GM11168 (cell line): ENCODE results near the gene TRIM46.

Experiments
- in situ Hi-C: fragments of 300-500 bp; cut with MboI; formaldehyde crosslinking; loops from one replicate; pipeline ENCODE4 v1.12.0; 2022; ENCODE audit warnings: low sequenced_read_pairs; ENCODE audit not compliant: unreplicated experiment

TRIM46 gene

DNA sequence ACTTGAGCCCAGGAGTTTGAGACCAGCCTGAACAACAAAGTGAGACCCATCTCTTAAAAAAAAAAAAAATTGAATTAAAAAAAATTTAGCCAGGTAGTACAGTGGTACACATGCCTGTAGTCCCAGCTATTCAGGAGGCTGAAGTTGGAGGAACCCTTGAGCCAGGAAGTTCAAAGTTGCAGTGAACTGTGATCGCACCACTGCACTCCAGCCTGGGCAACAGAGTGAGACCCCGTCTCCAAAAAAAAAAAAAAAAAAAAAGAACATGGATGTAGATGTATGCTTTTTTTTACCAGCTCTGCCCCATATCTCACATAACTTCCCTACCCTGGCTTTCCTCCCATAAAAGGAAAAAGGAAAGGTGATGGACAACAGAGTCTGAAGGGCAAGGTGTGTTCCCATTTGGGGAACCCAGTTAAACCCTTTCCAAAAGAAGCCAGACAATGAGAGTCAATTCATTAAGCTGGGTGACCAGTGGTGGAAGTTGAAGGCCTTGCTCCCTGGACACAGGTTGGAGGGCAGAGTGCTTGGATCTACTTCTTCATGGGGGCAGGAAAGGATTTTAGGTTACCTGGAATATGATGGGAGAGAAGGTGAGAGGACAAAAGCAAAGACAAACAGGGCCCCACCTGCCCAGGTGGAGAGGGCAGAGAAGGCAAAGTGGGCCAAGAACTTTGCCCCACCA is 3.4 kb upstream of the TRIM46 start:
- in situ Hi-C loops, result no loop called here

DNA sequence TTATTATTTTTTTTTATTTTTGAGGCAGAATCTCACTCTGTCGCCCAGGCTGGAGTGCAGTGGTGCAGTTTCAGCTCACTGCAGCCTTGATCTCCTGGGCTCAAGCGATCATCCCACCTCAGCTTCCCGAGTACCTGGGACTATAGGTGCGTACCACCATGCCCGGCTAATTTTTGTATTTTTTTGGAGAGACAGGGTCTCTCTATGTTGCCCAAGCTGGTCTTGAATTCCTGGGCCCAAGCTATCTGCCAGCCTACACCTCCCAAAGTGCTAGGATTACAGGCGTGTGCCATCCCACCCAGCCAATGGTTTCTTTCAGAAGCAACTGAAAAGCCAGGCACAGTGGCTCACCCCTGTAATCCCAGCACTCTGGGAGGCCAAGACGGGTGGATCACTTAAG is 2.8 kb upstream of the TRIM46 start:
- in situ Hi-C loops, result no loop called here

DNA sequence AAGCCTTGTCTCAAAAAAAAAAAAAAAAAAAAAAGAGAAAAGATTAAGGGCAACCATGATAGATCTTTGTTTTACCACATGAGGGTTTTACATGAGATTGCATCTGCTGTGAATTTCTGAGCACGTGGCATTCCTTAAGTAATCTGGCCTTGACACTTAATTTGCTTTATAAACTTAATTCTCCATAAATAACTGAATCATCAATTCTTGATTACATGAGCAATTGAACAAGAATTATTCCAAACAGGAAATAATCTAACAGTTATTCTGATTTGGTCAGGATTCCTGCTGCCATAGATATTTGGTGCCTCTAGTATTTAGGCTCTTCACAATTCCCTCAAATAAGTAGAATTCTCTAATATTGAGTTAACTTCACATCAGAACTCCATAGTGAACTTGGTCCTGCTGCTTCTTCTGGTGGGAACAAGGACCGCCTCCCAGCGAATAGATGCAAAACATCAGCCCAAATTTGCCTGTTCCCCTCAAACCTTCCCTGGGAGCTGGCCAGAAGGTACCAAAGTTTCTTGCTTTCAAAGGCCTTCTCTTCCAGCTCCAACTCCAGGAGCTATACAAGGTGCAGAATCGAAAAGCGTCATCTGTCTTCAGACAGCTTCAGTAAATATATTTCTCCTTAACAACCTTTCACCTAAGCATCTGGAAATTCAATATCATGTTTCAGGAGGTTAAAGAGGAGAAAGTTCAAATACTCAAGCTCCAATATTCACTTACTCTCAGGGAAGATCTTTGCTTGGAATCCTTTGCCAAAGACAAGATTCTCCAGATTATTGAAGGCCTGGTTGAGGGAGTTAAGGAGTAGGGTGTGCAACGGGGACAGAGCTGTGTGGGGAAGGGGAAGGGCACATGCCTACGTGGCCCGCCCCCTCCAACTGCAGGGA is 1.6 kb upstream of the TRIM46 start:
- in situ Hi-C loops, result no loop called here

DNA sequence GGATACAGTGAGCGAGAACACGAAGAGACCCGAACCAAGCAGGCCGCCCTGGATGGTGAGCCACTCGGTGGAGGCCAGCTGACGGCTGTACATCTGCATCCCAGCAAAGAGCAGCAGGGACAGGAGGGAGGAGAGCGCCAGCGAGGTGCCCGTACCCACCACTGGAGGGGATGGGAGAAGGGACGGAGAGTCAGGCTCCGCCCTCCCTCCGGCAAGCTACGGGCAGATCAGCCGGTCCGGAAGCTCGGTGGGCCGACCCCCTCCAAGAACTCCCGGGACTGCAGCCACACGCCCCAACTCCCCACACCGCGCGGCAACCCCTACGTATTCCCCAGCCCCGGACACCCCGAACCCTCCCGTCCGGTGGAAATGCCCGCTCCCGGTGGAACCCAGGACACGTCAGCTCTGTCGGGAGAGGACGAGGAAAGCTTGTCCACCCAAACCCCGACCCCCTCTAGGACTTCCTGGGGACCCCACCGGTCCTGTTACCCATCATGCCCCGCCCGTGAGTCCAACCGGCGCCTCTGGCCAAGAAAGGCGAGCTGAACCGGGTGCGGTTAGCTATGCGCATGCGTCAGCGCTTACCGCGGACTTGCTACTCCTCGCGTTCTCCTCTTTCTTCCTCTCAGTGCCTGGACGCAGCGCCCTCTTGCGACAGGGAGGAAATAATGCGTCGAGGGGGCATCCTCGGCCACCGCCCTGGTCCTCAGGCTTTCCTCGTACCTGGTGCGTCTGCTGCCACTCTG is 744 bp upstream of the TRIM46 start, which contains the start of gene KRTCAP2:
TSS of gene KRTCAP2 (minus strand) at position 573 of the 746 bp plus-strand sequence. CDS start at position 493, 80 bp downstream.
- in situ Hi-C loops, result no loop called here

DNA sequence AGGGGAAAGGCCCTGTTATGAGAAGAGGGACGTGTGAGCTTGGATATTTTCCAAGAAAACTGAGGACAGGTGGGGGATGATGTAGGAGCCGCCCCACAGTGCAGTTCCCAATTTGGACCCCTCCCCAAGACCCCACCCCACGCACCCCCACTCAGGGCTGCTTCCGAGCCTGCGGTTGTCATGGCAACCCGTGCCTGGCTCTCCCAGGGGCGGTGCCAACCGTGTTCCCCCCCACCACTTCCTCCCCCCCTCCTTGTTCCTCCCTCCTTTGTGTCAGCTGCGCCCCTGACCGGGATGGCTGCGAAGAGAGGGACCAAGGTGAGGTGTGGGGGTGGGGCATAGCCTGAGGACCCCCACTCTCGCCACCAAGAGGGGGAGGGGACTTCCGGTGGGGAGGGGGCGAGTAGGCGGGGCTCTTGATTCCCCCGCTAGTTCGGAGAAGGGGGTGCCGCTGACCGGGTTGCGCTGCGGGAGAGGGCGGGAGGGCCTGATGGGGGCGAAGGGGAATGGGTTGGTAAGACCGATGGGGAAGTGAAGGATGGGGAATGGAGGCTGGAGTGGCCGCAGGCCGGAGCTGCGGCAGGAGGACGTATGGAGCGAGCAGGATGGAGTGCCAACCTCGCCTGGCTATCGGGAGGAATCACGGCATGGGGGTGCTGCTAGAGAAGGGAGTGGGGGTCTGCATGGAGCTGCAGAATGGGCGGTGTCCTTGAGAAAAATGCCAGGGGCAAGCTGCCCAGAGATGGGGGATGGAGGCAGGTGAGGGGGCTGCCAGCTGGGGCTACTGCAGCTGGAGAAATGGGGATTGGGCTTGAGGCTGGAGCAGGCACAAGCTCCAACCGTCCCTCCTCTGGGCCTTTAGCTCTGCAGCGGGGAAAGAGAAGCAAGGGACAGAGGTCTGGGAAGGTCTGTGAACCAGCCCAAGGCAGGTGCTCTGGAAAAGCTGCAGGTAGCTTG is 953 bp downstream of the TRIM46 start:
- in situ Hi-C loops, result no loop called here

DNA sequence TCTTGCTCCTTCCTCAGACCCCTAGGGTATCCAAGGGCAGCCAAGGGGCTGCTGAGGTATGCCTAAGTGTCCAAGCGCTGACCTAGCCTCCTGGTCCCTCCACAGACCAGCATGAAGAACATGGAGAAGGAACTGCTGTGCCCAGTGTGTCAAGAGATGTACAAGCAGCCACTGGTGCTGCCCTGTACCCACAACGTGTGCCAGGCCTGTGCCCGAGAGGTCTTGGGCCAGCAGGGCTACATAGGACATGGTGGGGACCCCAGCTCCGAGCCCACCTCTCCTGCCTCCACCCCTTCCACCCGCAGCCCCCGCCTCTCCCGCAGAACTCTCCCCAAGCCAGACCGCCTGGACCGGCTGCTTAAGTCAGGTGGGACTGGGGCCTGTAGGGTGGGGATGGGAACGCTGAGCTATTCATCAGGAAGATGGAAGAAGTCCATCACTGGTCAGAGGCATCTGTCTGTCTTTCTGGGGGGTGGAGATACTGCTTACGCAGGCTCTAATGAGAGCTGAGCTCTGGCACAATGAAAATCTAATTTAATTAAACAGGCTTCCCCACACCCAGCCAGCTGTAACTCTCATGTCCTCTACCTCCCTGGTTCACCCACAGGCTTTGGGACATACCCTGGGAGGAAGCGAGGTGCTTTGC is 1.8 kb downstream of the TRIM46 start:
- in situ Hi-C loops, result no loop called here

DNA sequence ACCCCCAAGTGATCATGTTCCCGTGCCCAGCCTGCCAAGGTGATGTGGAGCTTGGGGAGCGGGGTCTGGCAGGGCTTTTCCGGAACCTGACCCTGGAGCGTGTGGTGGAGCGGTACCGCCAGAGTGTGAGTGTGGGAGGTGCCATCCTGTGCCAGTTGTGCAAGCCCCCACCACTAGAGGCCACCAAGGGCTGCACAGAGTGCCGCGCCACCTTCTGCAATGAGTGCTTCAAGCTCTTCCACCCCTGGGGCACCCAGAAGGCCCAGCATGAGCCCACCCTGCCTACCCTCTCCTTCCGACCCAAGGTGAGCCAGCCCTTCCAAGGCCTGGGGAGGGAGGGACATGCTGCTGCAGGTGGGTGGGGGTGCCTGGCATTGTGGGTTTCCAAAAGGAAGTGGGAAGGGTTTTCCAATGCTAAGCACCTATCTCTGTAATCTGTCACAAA is 2.3 kb downstream of the TRIM46 start:
- in situ Hi-C loops, result no loop called here

DNA sequence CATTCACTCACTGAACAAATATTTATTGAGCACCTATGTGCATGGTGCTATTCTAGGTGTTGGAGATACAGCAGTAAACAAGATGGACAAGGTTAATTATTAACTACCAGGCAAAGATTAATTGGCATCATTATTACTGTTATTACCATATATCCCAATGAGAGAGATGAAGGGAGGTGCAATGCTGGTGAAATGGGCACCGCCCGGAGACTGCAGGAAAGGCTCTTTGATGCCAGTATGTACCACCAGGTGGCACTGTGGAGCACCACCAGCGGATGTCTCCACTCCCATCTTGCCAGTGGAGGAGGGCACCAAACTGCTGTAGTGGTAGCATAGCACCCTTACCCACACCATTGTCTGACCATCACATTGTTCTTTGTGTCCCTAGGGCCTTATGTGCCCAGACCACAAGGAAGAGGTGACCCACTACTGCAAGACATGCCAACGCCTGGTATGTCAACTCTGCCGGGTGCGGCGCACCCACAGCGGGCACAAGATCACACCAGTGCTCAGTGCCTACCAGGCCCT is 3.0 kb downstream of the TRIM46 start:
- in situ Hi-C loops, result no loop called here

DNA sequence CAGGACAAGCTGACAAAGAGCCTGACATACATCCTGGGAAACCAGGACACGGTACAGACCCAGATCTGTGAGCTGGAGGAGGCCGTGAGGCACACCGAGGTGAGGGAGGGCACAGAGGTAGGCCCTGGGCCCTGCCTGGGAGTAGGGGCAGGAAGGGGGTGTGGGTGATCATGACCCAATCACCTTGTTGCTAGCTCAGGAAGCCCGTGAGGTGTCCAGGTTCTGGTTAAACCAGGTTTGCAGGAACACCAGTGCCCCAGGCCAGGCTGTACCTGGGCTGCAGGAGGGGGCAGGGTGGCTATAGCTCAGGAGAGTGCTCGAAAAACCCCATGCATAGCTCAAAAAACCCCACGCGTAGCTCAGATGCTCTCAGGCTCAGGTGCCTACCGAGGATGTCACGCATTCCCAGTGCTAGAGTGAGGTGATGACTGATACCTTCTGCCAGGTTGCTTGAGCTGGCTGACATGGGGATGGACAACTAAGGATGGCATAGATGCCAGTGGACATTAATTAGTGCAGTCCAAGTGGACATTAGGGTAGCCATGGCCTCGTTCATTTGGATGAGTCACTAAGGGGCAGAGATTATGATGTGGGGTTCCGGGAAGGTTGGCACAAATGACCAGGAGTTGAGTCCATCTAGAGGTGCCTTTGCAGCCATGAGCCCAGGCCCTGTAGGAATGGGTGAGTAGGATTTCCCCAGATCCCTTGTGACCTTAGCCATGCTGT is 3.7 kb downstream of the TRIM46 start:
- in situ Hi-C loops, result no loop called here

DNA sequence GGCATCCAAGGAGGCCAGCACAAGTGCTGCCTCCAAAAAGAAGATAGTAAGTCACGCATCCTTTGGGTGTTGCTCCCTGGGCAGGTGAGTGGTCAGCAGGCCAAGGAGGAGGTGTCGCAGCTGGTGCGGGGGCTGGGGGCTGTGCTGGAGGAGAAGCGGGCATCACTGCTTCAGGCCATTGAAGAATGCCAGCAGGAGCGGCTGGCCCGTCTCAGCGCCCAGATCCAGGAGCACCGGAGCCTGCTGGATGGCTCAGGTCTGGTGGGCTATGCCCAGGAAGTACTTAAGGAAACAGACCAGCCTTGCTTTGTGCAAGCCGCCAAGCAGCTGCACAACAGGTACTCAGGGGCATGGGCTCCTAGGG is 4.3 kb downstream of the TRIM46 start:
- in situ Hi-C loops, result no loop called here

DNA sequence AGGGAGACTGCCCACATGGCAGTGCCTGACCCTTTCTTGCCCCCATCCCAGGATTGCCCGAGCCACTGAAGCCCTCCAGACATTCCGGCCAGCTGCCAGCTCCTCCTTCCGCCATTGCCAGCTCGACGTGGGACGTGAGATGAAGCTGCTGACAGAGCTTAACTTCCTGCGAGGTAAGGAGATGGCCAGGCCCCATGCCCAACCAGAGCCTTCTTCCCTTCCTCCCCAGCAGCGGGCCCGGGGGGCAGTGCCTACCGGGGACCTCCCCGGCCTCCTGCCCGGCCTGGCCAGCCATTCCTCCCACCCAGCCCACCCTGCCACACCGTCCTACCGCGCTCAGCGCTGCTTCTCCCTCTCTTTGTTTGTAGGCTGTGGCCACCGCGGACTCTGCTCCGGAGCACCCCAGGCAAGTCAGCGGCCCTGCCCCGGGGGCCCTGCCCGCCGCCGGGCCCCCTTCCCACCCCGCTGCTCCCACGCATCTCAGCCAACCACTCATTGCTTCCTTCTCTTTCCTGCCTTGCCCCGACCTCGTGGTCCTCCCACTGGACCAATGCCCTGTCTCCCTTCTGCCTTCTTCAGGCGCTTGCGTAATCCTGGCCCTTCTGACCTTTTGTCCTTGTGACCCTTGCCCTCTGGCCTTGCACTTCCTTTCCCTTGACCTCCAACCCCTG is 4.9 kb downstream of the TRIM46 start:
- in situ Hi-C loops, result no loop called here

DNA sequence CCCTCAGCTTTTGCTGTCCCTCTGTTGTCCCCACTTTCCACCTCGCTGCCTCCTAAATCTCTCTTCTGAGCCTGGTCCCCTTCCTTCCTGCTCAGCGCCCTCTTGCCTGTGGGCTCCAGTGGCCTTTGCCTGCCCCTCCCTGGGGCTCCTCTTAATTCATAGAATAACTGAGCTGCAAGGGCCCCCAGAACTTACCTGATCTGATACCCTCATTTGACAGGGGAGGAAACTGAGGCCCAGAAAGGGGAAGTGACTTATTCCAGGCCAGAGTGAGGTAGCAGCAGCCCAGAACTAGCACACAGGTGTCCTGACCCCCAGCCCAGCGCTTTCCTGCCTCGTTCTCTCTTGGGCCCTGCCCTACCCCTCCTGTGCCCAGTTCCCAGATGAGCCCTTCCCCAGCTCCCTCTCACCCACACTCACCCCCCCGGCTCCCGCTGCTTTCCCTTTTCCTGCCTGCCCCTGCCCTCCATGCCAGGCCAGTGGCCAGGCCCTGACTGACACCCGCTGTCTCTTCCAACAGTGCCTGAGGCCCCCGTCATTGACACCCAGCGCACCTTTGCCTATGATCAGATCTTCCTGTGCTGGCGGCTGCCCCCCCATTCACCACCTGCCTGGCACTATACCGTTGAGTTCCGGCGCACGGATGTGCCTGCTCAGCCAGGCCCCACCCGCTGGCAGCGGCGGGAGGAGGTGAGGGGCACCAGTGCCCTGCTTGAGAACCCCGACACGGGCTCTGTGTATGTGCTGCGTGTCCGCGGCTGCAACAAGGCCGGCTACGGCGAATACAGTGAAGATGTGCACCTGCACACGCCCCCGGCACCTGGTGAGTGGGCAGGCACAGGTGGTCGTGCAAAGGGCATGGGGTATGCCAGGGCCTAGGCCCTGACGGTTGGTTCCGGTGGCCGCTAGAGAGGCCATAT is 5.7 kb downstream of the TRIM46 start:
- in situ Hi-C loops, result no loop called here

DNA sequence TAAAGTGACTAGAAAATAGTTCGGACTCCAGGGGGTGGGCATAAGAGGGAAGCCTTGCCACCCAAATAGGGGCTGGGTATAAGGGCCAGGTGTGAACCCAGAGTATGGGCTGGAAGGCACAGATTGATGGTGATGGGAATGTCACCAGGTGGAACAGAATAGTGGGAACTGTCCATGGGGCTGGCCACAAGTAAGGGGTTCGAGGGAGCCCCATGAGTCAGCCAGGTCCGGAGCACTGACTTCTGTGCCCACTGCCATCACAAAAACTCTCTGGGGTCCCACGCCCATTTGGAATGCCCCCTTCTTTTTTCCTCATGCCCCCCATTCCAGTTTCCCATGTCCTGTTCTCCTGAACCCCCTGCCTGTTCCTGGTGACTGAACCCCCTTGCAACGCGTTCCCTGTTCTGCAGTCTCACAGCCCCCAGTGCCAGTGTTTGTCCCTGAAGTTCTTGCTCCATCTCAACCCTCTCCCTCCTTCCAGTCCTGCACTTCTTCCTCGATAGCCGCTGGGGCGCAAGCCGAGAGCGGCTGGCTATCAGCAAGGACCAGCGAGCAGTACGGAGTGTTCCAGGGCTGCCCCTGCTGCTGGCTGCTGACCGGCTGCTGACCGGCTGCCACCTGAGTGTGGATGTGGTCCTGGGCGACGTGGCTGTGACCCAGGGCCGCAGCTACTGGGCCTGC is 7.9 kb downstream of the TRIM46 start:
- in situ Hi-C loops, result no loop called here

DNA sequence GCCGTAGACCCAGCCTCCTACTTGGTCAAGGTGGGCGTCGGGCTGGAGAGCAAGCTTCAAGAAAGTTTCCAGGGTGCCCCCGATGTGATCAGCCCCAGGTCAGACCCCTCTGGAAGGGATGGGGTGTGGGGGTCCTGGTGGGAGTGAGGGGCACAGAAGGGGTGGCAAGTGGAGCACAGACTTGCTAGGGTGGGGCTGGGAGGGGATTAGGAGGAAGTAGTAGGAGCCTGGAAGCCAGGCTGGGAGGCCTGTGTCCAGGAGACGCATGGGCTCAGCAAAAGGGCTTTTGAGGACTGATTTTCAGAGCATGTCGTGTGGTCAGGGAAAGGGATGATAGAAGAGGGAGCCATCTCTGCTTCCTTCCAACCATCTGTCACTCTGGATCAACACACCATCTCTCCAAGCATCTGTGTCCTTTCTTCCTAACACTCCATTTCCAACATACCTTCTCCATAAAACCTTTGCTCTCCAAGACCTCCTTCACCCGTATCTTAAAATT is 8.5 kb downstream of the TRIM46 start:
- in situ Hi-C loops, result no loop called here

DNA sequence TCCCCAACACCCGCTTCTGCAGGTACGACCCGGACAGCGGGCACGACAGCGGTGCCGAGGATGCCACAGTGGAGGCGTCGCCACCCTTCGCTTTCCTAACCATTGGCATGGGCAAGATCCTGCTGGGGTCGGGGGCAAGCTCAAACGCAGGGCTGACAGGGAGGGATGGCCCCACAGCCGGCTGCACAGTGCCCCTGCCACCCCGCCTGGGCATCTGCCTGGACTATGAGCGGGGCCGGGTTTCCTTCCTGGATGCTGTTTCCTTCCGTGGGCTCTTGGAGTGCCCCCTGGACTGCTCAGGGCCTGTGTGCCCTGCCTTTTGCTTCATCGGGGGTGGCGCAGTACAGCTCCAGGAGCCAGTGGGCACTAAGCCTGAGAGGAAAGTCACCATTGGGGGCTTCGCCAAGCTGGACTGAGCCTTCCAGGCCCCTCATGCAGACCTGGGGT is 10.1 kb downstream of the TRIM46 start:
- in situ Hi-C loops, result no loop called here

DNA sequence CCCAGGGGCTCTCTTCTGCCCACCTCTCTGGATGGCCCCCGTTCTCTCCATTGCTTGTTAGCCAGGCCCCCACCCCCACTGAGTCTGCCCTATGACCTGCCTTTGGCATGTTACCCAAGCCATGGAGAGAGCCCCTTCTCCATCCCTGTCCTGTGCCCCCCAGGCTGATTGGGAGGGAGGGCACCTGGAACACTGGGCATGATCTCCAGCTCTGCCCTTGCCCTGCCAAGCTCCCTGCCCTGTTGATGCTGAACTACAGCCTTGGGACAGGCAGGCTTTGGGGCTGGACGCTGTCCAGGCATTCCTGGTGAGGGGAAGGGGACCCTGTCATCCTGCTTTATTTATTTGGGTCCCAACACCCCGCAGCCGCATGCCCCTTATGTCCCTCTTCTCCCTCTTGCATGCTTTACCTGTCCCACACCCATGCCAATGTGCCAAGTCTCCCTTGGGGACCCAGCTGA is 10.7 kb downstream of the TRIM46 start:
- in situ Hi-C loops, result no loop called here
